Stimulated activated CD4-positive, alpha-beta T cell treated with anti-CD3 and anti-CD28 coated beads, Interleukin-1b, Interleukin-23, amount 100 ng/mL, for 1 hour (primary cell): Measurements from ENCODE around the gene U2SURP.
"Not testable (repeated sequence)": the region's sequence is repeated elsewhere in the genome, so short reads cannot be mapped to it uniquely, and the experiment has no call there.

ENCODE experiments used
- DNase-seq, 2 donors: peaks; one replicate each; pipeline ENCODE4 v3.0.0-alpha.2; 2020; ENCODE audit warnings: low read depth in 2 of 2

Gene U2SURP

GRCh38 chr3:143014921-143015320 is 13.6 kb downstream of the U2SURP start:
- DNase-seq: no peak

DNA sequence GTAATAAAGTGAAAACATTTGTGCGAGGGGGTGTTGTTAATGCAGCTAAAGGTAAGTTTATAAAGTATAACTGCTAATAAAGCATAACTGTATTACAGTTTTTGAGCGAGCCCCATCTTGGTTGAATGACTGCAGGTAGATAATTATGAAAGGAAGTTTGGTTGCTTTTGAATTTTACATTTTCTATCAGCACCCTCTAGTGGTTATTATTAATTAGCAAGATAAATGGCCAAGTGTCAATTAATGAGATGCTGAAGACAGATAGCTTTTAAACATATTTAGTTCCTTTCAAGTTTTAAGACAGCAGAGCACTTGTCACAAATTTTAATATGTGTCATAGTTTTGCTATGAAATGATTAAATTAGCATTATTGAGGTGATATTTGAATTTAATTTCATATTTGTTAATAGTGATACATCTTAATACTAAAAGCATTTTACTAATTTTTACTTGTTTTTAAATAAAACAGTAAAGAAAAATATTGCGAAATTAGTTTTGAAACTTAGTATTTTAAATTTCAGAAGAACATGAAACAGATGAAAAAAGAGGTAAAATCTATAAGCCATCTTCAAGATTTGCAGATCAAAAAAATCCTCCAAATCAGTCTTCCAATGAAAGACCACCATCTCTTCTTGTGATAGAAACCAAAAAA is 15.1 kb downstream of the U2SURP start:
- no peak for DNase-seq

GRCh38 chr3:143024351-143024960 is 23.1 kb downstream of the U2SURP start:
- DNase-seq: no peak

DNA sequence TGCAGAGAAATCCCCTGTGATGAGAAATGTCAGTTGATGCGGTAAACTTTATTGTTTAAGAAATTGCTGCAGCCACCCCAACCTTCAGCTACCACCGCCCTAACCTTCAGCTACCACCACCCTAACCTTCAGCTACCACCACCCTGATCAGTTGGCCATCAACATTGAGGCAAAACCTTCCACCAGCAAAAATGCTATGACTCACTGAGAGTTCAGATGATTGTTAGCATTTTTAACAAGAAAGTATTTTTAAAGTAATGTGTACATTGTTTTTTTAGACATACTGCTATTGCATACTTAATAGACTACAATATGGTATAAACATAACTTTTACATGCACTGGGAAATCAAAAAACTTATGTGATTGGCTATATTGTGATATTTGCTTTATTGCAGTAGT is 30.0 kb downstream of the U2SURP start:
- no peak for DNase-seq

DNA sequence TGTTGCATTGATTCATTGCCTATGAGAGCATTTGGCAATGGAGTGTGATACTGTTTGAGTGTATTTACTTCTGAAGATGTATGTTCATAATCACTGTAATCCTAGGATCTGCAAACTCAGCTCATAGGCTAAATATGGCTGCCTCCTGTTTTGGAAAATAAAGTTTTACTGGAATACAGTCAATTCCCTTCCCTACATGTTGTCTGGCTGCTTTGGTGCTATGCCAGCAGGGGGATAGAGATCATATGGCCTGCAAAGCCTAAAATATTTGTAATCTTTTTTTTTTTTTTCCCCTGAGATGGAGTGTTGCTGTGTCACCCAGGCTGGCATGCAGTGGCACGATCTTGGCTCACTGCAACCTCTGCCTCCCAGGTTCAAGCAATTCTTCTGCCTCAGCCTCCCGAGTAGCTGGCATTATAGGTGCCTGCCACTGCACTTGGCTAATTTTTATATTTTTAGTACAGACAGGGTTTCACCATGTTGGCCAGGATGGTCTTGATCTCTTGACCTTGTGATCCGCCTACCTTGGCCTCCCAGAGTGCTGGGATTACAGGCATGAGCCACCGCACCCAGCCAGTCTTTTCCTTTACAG is 30.5 kb downstream of the U2SURP start:
- DNase-seq: not testable (repeated sequence)

DNA sequence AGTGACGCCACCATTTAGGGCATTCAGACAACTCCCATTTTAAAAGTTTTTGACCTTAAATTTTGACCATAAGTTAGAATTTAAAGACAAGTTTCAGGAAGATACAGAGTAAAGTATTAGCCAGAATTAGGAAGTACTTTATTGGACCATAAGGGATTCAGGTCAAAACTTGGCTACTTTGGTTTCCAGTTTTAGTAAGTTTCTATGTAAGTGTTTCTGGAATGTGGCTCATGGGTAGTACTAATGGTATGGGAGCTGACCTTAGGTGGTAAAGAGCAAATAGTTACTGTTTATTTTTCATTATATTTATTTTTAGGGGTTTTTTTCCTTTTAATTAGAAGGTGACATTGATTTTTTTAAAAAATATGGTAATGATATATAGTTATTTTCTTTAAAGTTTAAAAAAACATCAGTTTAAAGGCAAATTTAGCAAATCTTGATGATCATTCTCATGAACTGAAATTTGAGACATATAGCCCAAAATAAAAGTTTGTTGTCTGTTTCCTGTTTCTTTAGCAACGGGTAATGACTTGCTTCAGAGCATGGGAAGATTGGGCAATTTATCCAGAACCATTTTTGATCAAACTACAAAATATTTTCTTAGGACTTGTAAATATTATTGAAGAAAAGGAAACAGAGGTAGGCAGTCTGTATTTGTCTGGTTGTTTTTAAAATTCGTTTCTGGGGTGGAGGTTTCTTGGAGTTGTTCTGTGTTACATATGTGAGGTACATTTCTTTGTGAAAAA is 34.3 kb downstream of the U2SURP start:
- DNase-seq: no peak

DNA sequence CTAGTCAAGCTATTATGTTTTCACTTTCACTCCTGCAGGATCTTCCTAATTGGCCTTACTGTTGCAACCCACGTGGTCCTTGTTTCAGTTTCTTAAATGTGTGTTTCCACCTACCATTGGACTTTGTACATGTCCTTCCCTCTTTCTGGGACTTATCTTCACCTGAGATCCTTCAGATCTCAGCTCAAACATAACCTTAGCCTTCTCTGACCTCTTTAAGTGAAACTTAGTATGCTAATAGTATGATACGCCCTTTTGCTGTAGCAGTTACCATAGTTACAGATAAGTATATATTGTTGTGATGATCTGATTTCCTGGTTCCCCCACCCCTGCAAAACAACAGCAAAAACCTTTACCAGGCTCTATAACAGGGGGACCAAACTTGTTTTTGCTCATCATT is 35.2 kb downstream of the U2SURP start:
- DNase-seq: no peak

- no peak for DNase-seq
Observed at GRCh38 chr3:143037867-143038266, 36.5 kb downstream of the U2SURP start.

GRCh38 chr3:143040261-143040879 is 39.0 kb downstream of the U2SURP start:
- DNase-seq: no peak

GRCh38 chr3:143041903-143042302 is 40.5 kb downstream of the U2SURP start:
- DNase-seq: no peak

GRCh38 chr3:143045639-143046038 is 44.3 kb downstream of the U2SURP start:
- DNase-seq: no peak

DNA sequence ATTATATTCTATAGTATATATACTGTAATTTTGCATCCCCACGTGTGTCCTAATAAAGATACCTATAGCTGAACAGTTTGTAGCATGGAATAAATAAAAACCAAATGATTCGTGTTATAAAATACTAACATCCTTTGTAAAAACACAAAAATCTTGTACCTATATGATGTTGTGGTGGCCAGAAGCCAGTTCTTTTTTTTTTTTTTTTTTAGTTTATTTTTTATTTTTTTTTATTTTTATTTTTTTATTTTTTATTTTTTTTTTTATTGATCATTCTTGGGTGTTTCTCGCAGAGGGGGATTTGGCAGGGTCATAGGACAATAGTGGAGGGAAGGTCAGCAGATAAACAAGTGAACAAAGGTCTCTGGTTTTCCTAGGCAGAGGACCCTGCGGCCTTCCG is 44.7 kb downstream of the U2SURP start:
- DNase-seq: not testable (repeated sequence)

GRCh38 chr3:143054011-143054410 is 52.6 kb downstream of the U2SURP start:
- no peak for DNase-seq

GRCh38 chr3:143056372-143056771 is 55.0 kb downstream of the U2SURP start:
- no peak for DNase-seq

DNA sequence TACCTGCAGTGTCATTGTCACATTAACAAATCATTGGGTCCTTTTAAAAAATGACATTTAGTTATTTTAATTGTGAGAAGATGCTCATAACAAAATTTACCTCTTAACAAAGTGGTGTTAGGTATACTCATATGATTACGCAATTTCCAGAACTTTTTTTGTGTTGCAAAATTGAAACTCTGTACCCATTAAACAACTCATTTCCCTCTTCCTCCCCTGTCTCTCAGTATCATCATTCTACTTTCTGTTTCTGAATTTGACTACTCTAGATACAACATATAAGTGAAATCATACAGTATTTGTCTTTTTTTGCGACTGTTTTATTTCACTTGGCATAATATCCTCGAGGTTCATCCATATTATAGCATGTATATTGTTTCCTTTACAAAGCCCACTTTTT is 59.5 kb downstream of the U2SURP start:
- no peak for DNase-seq

- no peak for DNase-seq
Observed at GRCh38 chr3:143063018-143063417, 61.6 kb downstream of the U2SURP start.

DNA sequence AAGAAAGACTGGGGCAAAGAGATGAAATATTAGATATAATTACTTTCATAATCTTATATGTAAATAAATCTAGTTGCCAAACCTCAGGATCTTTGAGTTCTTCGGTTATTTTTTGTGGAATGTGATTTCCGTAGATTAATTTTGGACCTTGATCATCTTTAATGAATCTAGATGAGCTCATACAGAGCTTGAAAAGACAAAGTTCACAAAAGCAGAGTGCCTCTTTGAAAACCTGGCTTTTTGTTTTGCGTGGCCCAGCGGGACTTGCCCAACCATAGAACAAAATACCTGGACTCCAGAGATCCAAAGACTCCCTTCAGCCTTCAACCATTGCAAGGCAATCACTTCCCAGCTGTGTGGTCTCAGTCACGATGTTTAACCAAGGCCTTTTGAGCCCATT is 63.4 kb downstream of the U2SURP start:
- DNase-seq: no peak

DNA sequence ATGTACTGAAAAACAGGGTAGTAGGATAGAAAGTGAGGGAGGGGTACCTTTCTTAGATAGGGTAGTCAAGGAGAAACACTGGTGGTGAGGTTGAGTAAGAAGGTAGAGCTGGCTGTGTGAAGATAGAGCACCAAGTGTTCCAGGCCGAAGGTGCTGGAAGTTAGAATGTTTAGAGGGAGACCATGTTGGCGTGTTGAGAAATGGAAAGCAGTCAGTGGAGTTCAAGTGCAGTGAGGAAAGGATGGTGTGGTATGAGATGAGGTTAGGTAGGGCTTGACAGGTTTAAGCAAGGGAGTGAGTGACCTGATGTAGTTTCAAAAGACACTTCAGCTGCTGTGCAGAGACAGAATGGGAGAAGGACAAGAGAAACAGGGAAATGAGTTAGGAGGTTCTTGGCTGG is 64.0 kb downstream of the U2SURP start:
- no peak for DNase-seq

DNA sequence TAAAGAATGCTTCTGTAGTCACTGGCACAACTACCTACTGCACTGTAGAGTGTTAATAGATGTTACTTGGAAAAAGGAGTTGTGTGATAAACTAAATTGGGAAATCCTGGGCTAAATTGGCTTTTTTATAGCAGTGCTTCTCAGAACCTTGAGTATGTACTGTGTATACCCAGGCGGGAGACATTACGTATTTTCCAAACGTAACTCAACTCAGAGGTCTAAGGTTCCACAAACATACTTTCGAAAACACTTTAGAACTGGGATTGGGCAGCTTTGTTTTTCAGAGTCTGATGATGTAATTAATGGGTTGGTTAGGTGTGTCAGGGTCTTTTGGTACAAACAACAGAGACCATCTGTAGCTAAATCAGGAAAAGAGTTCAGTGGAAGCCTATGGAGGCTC is 64.7 kb downstream of the U2SURP start:
- no peak for DNase-seq

DNA sequence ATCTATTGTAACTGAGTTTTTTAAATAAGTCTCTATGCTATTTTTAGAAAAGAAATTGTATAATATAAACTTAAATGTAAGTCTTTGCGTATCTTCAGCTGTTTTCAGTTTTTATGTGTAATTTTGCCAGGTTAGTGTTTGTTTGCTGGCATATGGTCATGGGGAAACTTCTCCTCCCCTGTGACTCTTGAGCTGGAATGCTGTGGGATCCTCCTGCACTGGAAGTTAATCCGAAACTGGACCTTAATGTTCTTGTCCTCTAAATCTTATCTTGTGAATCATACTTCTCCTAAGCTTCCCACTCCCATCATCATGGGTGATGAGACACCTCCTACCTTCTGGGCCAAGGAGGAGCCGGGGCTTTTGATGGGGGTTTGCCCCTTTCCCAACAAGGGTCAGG is 65.8 kb downstream of the U2SURP start:
- no peak for DNase-seq

- no peak for DNase-seq
Observed at GRCh38 chr3:143068059-143068458, 66.7 kb downstream of the U2SURP start.

- no peak for DNase-seq
Observed at GRCh38 chr3:143070977-143071551, 69.7 kb downstream of the U2SURP start.
